GM23248 (cell line): ENCODE results near the gene NOL3. TPM values are rescaled to one million over a fixed set of nuclear protein-coding genes. Genes with fewer than 3 reads are reported as not detected.

Source experiments
- DNase-seq: peaks from one replicate; pipeline ENCODE4 v3.0.0-alpha.2; 2015
- H2AFZ ChIP-seq: fragments of 200-600 bp; sonication (generic); 2 replicates; pipeline ENCODE4 v1.6.1; 2016; ENCODE audit warnings: antibody characterized with exemption
- H3F3A ChIP-seq: fragments of 200-600 bp; sonication (generic); 2 replicates; pipeline ENCODE4 v1.6.1; 2016; ENCODE audit warnings: mild to moderate bottlenecking, antibody characterized with exemption, mixed run types; ENCODE audit not compliant: insufficient read depth
- H3K27ac ChIP-seq: fragments of 200-600 bp; sonication (generic); 2 replicates; pipeline ENCODE4 v1.5.1; 2016; ENCODE audit warnings: mild to moderate bottlenecking
- H3K27me3 ChIP-seq: fragments of 200-600 bp; sonication (generic); replicated peaks from 2 replicates; pipeline ENCODE4 v1.6.1; 2016; ENCODE audit warnings: mild to moderate bottlenecking; ENCODE audit not compliant: insufficient read depth
- H3K36me3 ChIP-seq: fragments of 200-600 bp; sonication (generic); 2 replicates; pipeline ENCODE4 v1.6.1; 2016; ENCODE audit warnings: low read depth, mild to moderate bottlenecking
- H3K4me1 ChIP-seq: fragments of 200-600 bp; sonication (generic); 2 replicates; pipeline ENCODE4 v1.6.1; 2016; ENCODE audit warnings: mild to moderate bottlenecking; ENCODE audit not compliant: insufficient read depth
- H3K4me2 ChIP-seq: fragments of 200-600 bp; sonication (generic); one replicate; pipeline ENCODE4 v1.6.1; 2016; ENCODE audit warnings: mild to moderate bottlenecking; ENCODE audit not compliant: unreplicated experiment
- H3K4me3 ChIP-seq: fragments of 200-600 bp; sonication (generic); 2 replicates; pipeline ENCODE4 v1.5.1; 2016; ENCODE audit warnings: mild to moderate bottlenecking
- H3K79me2 ChIP-seq: fragments of 200-600 bp; sonication (generic); 2 replicates; pipeline ENCODE4 v1.6.1; 2016; ENCODE audit warnings: mild to moderate bottlenecking; ENCODE audit not compliant: insufficient read depth
- H3K9ac ChIP-seq: fragments of 200-600 bp; sonication (generic); 2 replicates; pipeline ENCODE4 v1.6.1; 2016; ENCODE audit warnings: mild to moderate bottlenecking
- H3K9me2 ChIP-seq: fragments of 200-600 bp; sonication (generic); 2 replicates; pipeline ENCODE4 v1.6.1; 2016; ENCODE audit warnings: mixed run types, mild to moderate bottlenecking, moderate library complexity; ENCODE audit not compliant: insufficient read depth
- H3K9me3 ChIP-seq: fragments of 200-600 bp; sonication (generic); one replicate; pipeline ENCODE4 v1.6.1; 2017; ENCODE audit warnings: low read depth
- H4K20me1 ChIP-seq: fragments of 200-600 bp; sonication (generic); 2 replicates; pipeline ENCODE4 v1.6.0; 2016; ENCODE audit not compliant: insufficient read depth
- EZH2 ChIP-seq: fragments of 200-600 bp; sonication (generic); IDR thresholded peaks from 2 replicates; pipeline ENCODE4 v1.6.1; 2018; ENCODE audit warnings: antibody characterized with exemption, mild to moderate bottlenecking; ENCODE audit not compliant: insufficient read depth, poor library complexity, severe bottlenecking
- EZH2phosphoT487 ChIP-seq: fragments of 200-600 bp; sonication (generic); IDR thresholded peaks from 2 replicates; pipeline ENCODE4 v1.6.1; 2018; ENCODE audit warnings: antibody characterized with exemption, moderate library complexity, mild to moderate bottlenecking, low read depth; ENCODE audit not compliant: insufficient read depth
- WGBS, 2 experiments: methylation state at CpG; one replicate each; pipeline ENCODE4 v1.1.6; 2015 to 2017; ENCODE audit warnings: low lambda C conversion rate in 2 of 2, low coverage in 1 of 2; ENCODE audit errors: missing lambda C conversion rate in 2 of 2; 5-methylcytosine and 5-hydroxymethylcytosine counted together
- in situ Hi-C: fragments of 300-500 bp; cut with MboI; formaldehyde crosslinking; loops from 2 replicates; pipeline ENCODE4 v1.15.0; 2020
- polyA plus RNA-seq: library from polyadenylated mRNA; unstranded; fragments of >200 nt; fragmentation: Nextera tagmentation; extraction: Ambion mirVana; gene quantifications from 2 replicates; pipeline ENCODE4 v1.2.1, GENCODE V29; 2016
- total RNA-seq: library from RNA; depleted of rRNA; stranded (reverse); fragments of >200 nt; shearing (Covaris generic); gene quantifications from 2 replicates; pipeline ENCODE4 v1.2.3, GENCODE V29; 2014

NOL3 gene
- total and polyA plus RNA-seq, 2 experiments from 2014 or later, result 20.3 to 31.0 TPM

GRCh38 chr16:67199011-67199807 is 28.9 kb downstream of the NOL3 start, which contains the start of gene ELMO3:
Gene ELMO3, plus strand, starts transcription at chr16:67199131. Its CDS starts 196 bp downstream, at chr16:67199327.
- in situ Hi-C loops, result no loop called here
- peak; percentile 35 for DNase-seq
- Histone ChIP-seq H3K79me2 (peaks cover 17% of the 10 kb centered on the region), H3K4me3 (no peak within 1 kb of the TSS), H3F3A (peaks cover 10% of the 10 kb centered on the region; the same call in 1 of the 2 replicates), H3K4me1 (no peaks in the 10 kb centered on the region), H3K9me3 (no peaks in the 10 kb centered on the region), H3K4me2 (no peak within 1 kb of the TSS), H3K9me2 (no peaks in the 10 kb centered on the region), H3K27me3 (no peaks in the 10 kb centered on the region), H3K27ac (no peak within 1 kb of the TSS), H3K9ac (no peak within 1 kb of the TSS), H2AFZ (no peak within 1 kb of the TSS), H4K20me1 (no peaks in the 10 kb centered on the region), H3K36me3 (peaks cover 21% of the 10 kb centered on the region; the same call in 1 of the 2 replicates)
- no peak for TF ChIP-seq EZH2
- no peak for TF ChIP-seq EZH2phosphoT487
- WGBS, 2 experiments, result 47 to 55% methylated on average over 26 to 61 of the region's 61 CpGs

- no peak for DNase-seq
- Histone ChIP-seq H3K27ac (no peak overlapping the region), H3K9me2 (no peaks in the 10 kb centered on the region), H2AFZ (no peak overlapping the region), H4K20me1 (no peaks in the 10 kb centered on the region), H3K9me3 (no peaks in the 10 kb centered on the region), H3K79me2 (peaks cover 11% of the 10 kb centered on the region), H3K4me2 (no peak overlapping the region), H3K9ac (no peak overlapping the region), H3K27me3 (no peaks in the 10 kb centered on the region), H3K4me1 (no peaks in the 10 kb centered on the region), H3F3A (peaks cover 10% of the 10 kb centered on the region; the same call in 1 of the 2 replicates), H3K4me3 (no peak overlapping the region), H3K36me3 (peaks cover 19% of the 10 kb centered on the region; the same call in 1 of the 2 replicates)
- WGBS, 2 experiments, result 57 to 65% methylated on average over 11 to 22 of the region's 22 CpGs
- in situ Hi-C loops, result no loop called here
- TF ChIP-seq EZH2, result no peak
- no peak for TF ChIP-seq EZH2phosphoT487
Observed at GRCh38 chr16:67199808-67200198, 29.5 kb downstream of the NOL3 start.

- Histone ChIP-seq H3K36me3 (peaks cover 12% of the 10 kb centered on the region; the same call in 1 of the 2 replicates), H3K4me3 (no peak overlapping the region), H3K4me2 (no peak overlapping the region), H3K27ac (no peak overlapping the region), H3K4me1 (no peaks in the 10 kb centered on the region), H2AFZ (no peak overlapping the region), H4K20me1 (no peaks in the 10 kb centered on the region), H3K9me3 (no peaks in the 10 kb centered on the region), H3K9me2 (no peaks in the 10 kb centered on the region), H3K79me2 (peaks cover 6% of the 10 kb centered on the region; the same call in 1 of the 2 replicates), H3K9ac (no peak overlapping the region), H3F3A (peaks cover 10% of the 10 kb centered on the region; the same call in 1 of the 2 replicates), H3K27me3 (no peaks in the 10 kb centered on the region)
- in situ Hi-C loops, result no loop called here
- WGBS, 2 experiments, result 88 to 100% methylated on average over 6 to 8 of the region's 8 CpGs
- TF ChIP-seq EZH2 (no peak), EZH2phosphoT487 (no peak)
- DNase-seq, result no peak
Observed at GRCh38 chr16:67200491-67200890, 30.2 kb downstream of the NOL3 start.

- H3K4me1 ChIP-seq, result peaks cover 1% of the 10 kb centered on the region; the same call in 1 of the 2 replicates
- H3K79me2 ChIP-seq, result no peaks in the 10 kb centered on the region
- TF ChIP-seq EZH2 (no peak), EZH2phosphoT487 (no peak)
- WGBS, 2 experiments, result 91 to 94% methylated on average over 24 to 40 of the region's 40 CpGs
- H3K27me3 ChIP-seq, result no peaks in the 10 kb centered on the region
- peaks cover 9% of the 10 kb centered on the region; the same call in 1 of the 2 replicates for H3K36me3 ChIP-seq
- in situ Hi-C loops, result no loop called here
- DNase-seq, result no peak
- no peak overlapping the region for H2AFZ ChIP-seq
- no peak overlapping the region for H3K9ac ChIP-seq
- H3K27ac ChIP-seq, result no peak overlapping the region
- H3K4me2 ChIP-seq, result no peak overlapping the region
- no peak overlapping the region for H3K4me3 ChIP-seq
- 0 out of 2 replicates have a peak, but pooled peaks cover 2% of the 10 kb centered on the region for H3F3A ChIP-seq
- no peaks in the 10 kb centered on the region for H3K9me2 ChIP-seq
- no peaks in the 10 kb centered on the region for H3K9me3 ChIP-seq
- H4K20me1 ChIP-seq, result no peaks in the 10 kb centered on the region
Observed at GRCh38 chr16:67201411-67202345, 31.3 kb downstream of the NOL3 start.
